Endothelial cell (in vitro differentiated cells): ENCODE measurements around the gene G0S2. TPM values are rescaled to one million over a fixed set of nuclear protein-coding genes. Genes with fewer than 3 reads are reported as not detected.

ENCODE experiments used
- DNase-seq: peaks from one replicate; pipeline ENCODE4 v3.0.0; 2021; ENCODE audit warnings: low spot score
- H3K27ac Mint-ChIP-seq: one replicate; pipeline ENCODE4 v1.8.0; 2021; ENCODE audit warnings: mixed read lengths, inconsistent platforms; ENCODE audit not compliant: unreplicated experiment
- H3K27me3 Mint-ChIP-seq: one replicate; pipeline ENCODE4 v1.8.0; 2021; ENCODE audit warnings: mild to moderate bottlenecking, moderate library complexity, mixed read lengths, inconsistent platforms; ENCODE audit not compliant: unreplicated experiment
- H3K36me3 Mint-ChIP-seq: one replicate; pipeline ENCODE4 v1.8.0; 2021; ENCODE audit warnings: mild to moderate bottlenecking, low read depth, mixed read lengths, inconsistent platforms; ENCODE audit not compliant: unreplicated experiment
- H3K4me1 Mint-ChIP-seq: one replicate; pipeline ENCODE4 v1.8.0; 2021; ENCODE audit warnings: mild to moderate bottlenecking, mixed read lengths, inconsistent platforms; ENCODE audit not compliant: unreplicated experiment
- H3K4me3 Mint-ChIP-seq: one replicate; pipeline ENCODE4 v1.8.0; 2021; ENCODE audit warnings: mild to moderate bottlenecking, mixed read lengths, inconsistent platforms; ENCODE audit not compliant: unreplicated experiment
- H3K9me3 Mint-ChIP-seq: one replicate; pipeline ENCODE4 v1.8.0; 2021; ENCODE audit warnings: mixed read lengths, inconsistent platforms; ENCODE audit not compliant: unreplicated experiment
- CTCF ChIP-seq: fragments of 200-600 bp; sonication (generic); IDR thresholded peaks from one replicate; pipeline ENCODE4 v1.5.0; 2021; ENCODE audit warnings: antibody characterized with exemption; ENCODE audit not compliant: unreplicated experiment
- long read RNA-seq: library from polyadenylated mRNA; unstranded; transcript quantifications from one replicate; pipeline ENCODE4 v2.0.0, GENCODE V29; 2020; ENCODE audit not compliant: unreplicated experiment
- total RNA-seq: library from RNA; stranded (reverse); fragmentation: NEBNext Ultra II Directional; extraction: Animal tissue kit (Norgen Biotek cat#: 25700); gene quantifications from one replicate; pipeline ENCODE4 v1.2.1, GENCODE V29; 2021; ENCODE audit not compliant: unreplicated experiment

Gene G0S2, protein sequence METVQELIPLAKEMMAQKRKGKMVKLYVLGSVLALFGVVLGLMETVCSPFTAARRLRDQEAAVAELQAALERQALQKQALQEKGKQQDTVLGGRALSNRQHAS
- total RNA-seq: not detected
- long read RNA-seq: 0 reads

- no peak for TF ChIP-seq CTCF
- no peak within 1 kb of the TSS for H3K27ac Mint-ChIP-seq
- no peaks in the 10 kb centered on the region for H3K36me3 Mint-ChIP-seq
- H3K9me3 Mint-ChIP-seq: no peaks in the 10 kb centered on the region
- peaks cover 33% of the 10 kb centered on the region for H3K4me1 Mint-ChIP-seq
- peaks cover 22% of the 10 kb centered on the region for H3K27me3 Mint-ChIP-seq
- H3K4me3 Mint-ChIP-seq: peak within 1 kb of the TSS; percentile 13
- peak; percentile 28 for DNase-seq
Observed at GRCh38 chr1:209674957-209675564, at the start of gene G0S2. G0S2 (plus strand) TSS chr1:209675412; CDS start chr1:209675685, 273 bp downstream.

DNA sequence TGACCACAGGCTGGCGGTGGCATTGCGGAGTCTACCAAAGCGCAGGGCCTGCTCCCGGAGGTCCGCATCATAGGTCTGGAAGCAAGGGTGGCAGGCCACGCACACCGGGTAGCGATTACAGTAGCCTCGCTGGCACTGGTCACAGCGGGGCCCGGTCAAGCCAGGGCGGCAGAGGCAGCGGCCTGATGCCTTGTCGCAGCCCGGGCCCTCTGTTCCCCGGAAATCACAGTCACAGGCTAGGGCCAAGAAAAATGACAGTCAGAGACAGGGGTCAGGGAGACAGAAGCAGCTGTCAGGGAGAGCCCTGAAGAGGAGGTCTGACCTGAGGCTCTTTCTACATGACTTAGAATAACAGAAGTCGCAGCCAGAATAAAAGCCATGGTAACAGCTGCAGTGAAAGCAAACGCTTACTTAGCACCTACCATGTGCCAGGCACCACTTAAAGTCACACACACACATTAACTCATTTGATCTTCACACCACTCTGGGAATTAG, 49.4 kb upstream of the G0S2 start:
- TF ChIP-seq CTCF: no peak
- no peak overlapping the region for H3K27ac Mint-ChIP-seq
- DNase-seq: no peak
- no peaks in the 10 kb centered on the region for H3K9me3 Mint-ChIP-seq
- no peaks in the 10 kb centered on the region for H3K4me1 Mint-ChIP-seq
- no peaks in the 10 kb centered on the region for H3K36me3 Mint-ChIP-seq
- peaks cover 13% of the 10 kb centered on the region for H3K27me3 Mint-ChIP-seq
- no peak overlapping the region for H3K4me3 Mint-ChIP-seq

- DNase-seq: no peak
- TF ChIP-seq CTCF: no peak
- Mint-ChIP-seq H3K4me3 (no peak overlapping the region), H3K27me3 (peaks cover 15% of the 10 kb centered on the region), H3K27ac (no peak overlapping the region), H3K9me3 (no peaks in the 10 kb centered on the region), H3K36me3 (no peaks in the 10 kb centered on the region), H3K4me1 (no peaks in the 10 kb centered on the region)
Observed at GRCh38 chr1:209626346-209627026, 48.7 kb upstream of the G0S2 start.

- Mint-ChIP-seq H3K36me3 (no peaks in the 10 kb centered on the region), H3K9me3 (no peaks in the 10 kb centered on the region), H3K4me3 (no peak overlapping the region), H3K4me1 (no peaks in the 10 kb centered on the region), H3K27me3 (peaks cover 12% of the 10 kb centered on the region), H3K27ac (no peak overlapping the region)
- no peak for TF ChIP-seq CTCF
- DNase-seq: no peak
Observed at GRCh38 chr1:209627027-209627731, 48.0 kb upstream of the G0S2 start.
